Heart left ventricle (tissue), 16 donors: ENCODE results near the gene TMEM171. TPM values are rescaled to one million over a fixed set of nuclear protein-coding genes. Genes with fewer than 3 reads are reported as not detected.

Experiments
- ATAC-seq, 4 donors: fragments of 200-7000 bp; cut with Tn5 transposase; one replicate each; pipeline ENCODE4 v1.9.1; 2020 to 2022; ENCODE audit warnings: moderate library complexity in 4 of 4, mild to moderate bottlenecking in 3 of 4, moderate number of reproducible peaks in 1 of 4
- DNase-seq, 5 donors: peaks; one replicate each; pipeline ENCODE4 v3.0.0-alpha.2; 2020
- H3K27ac ChIP-seq, 12 donors: fragments of 200-600 bp; sonication (generic) in 4 of 12; one replicate each; pipeline versions ENCODE4 v1.5.0 to v1.8.0; 2016 to 2022; ENCODE audit warnings: mild to moderate bottlenecking in 2 of 12
- H3K27me3 ChIP-seq, 9 donors: fragments of 200-600 bp; sonication (generic) in 2 of 9; one replicate each; pipeline versions ENCODE4 v1.5.1 to v1.8.0; 2016 to 2022; ENCODE audit warnings: mild to moderate bottlenecking in 3 of 9
- H3K36me3 ChIP-seq, 9 donors: fragments of 200-600 bp; sonication (generic) in 2 of 9; one replicate each; pipeline versions ENCODE4 v1.5.0 to v1.8.0; 2018 to 2022; ENCODE audit warnings: mild to moderate bottlenecking in 2 of 9
- H3K4me1 ChIP-seq, 12 donors: fragments of 200-600 bp; sonication (generic) in 4 of 12; one replicate each; pipeline versions ENCODE4 v1.5.0 to v1.8.0; 2016 to 2022; ENCODE audit warnings: mild to moderate bottlenecking in 3 of 12
- H3K4me3 ChIP-seq, 12 donors: fragments of 200-600 bp; sonication (generic) in 4 of 12; one replicate each; pipeline versions ENCODE4 v1.5.0 to v1.8.0; 2017 to 2022; ENCODE audit warnings: mild to moderate bottlenecking in 9 of 12, moderate library complexity in 4 of 12
- H3K9me3 ChIP-seq, 12 donors: fragments of 200-600 bp; sonication (generic) in 4 of 12; one replicate each; pipeline versions ENCODE4 v1.5.0 to v1.8.0; 2016 to 2022; ENCODE audit warnings: mild to moderate bottlenecking in 1 of 12
- CTCF ChIP-seq, 12 donors: fragments of 200-600 bp; sonication (generic) in 4 of 12; IDR thresholded peaks; one replicate each; pipeline versions ENCODE4 v1.5.0 to v1.8.0; 2018 to 2022; ENCODE audit warnings: antibody characterized with exemption in 12 of 12, mild to moderate bottlenecking in 5 of 12
- POLR2A ChIP-seq, 2 donors: fragments of 450-650 bp; IDR thresholded peaks; one replicate each; pipeline ENCODE4 v1.6.1; 2017; ENCODE audit warnings: antibody characterized with exemption in 2 of 2, mild to moderate bottlenecking in 2 of 2, moderate library complexity in 2 of 2
- WGBS, 4 donors: extraction: QIAGEN DNeasy Blood & Tissue Kit in 2 of 4; methylation state at CpG; one replicate each; pipeline versions ENCODE4 v1.1.5 to v1.1.7; 2013 to 2018; 5-methylcytosine and 5-hydroxymethylcytosine counted together
- intact Hi-C, 10 donors: fragments of 100-400 bp; cut with DNase I; formaldehyde crosslinking; loops; one replicate each; pipeline versions ENCODE4 v1.11.1 to v1.14.2; 2022
- polyA plus RNA-seq, 2 donors: library from polyadenylated mRNA; stranded (reverse); fragments of 200-250 nt; gene quantifications; one replicate each; pipeline ENCODE4 v1.2.3, GENCODE V29; 2013
- total RNA-seq, 9 donors: library from RNA; depleted of rRNA in 2 of 9; stranded (reverse); fragments of >200 nt in 2 of 9; fragmentation: NEBNext Ultra II Directional in 3 of 9; extraction: Animal tissue kit (Norgen Biotek cat#: 25700) in 3 of 9; gene quantifications; one replicate each; pipeline versions ENCODE4 v1.1.0 to v1.2.4, GENCODE V29; 2016 to 2023
- donor health status: ischemic (EF 13 %, LVEDD 7.1; RV severe dilation, severe dysfunction).
- donor health status: healthy with polysubstance abuse.
- donor health status: DM: no; HTN: yes; CAD: no.
- donor health status: DM: no; HTN: no; CAD: no.
- donor health status: ischemic (EF 25% LVEDD 6.9; RV normal size, moderate dysfunction).
- donor health status: ischemic (EF 25% LVEDD 5.7; RV mildly dilated, moderate dysfunction).
- donor health status: healthy.
- donor health status: DM: yes; HTN: yes; CAD: no.
- donor health status: ischemic (EF 35%, LVEDD 5.7; RV mildly dilated, moderate dysfunction).
- donor health status: nonischemic (EF 11% LVEDD 7.7; RV severe dilation, severe dysfunction).
- donor health status: DM: yes; HTN: yes; CAD: no.
- donor health status: PGD.
- donor health status: ischemic (EF 29% LVEDD 5.4; RV normal size, mild dysfunction).
- donor health status: nonischemic (EF 23%, LVEDD 6.1; RV moderate dilation, normal function).

TMEM171 gene
- total and polyA plus RNA-seq, 11 donors = 0.27 TPM; not detected in 10

- Histone ChIP-seq H3K9me3 (no peaks in the 10 kb centered on the region), H3K27me3 (peaks cover 0 to 23% (median 7%) of the 10 kb centered on the region in 9 donors), H3K4me1 (peaks cover 0 to 3% (median 0%) of the 10 kb centered on the region in 12 donors), H3K4me3 (no peak overlapping the region), H3K27ac (no peak overlapping the region), H3K36me3 (no peaks in the 10 kb centered on the region)
- 79 to 84% (median 80%) methylated on average over 3 of the region's 3 CpGs for WGBS, 4 donors
- ATAC-seq (no peak), DNase-seq (no peak)
- TF ChIP-seq POLR2A (IDR thresholded peaks at IDR 0.05) = no peak
- no peak for TF ChIP-seq CTCF (IDR thresholded peaks at IDR 0.05)
- intact Hi-C loops = no loop called here
Observed at GRCh38 chr5:73131711-73132425, 11.5 kb downstream of the TMEM171 start.

- ATAC-seq (no peak), DNase-seq (no peak)
- Histone ChIP-seq H3K36me3 (no peaks in the 10 kb centered on the region), H3K4me3 (no peak overlapping the region), H3K9me3 (no peaks in the 10 kb centered on the region), H3K27me3 (peaks cover 0 to 32% (median 7%) of the 10 kb centered on the region in 9 donors), H3K27ac (no peak overlapping the region), H3K4me1 (peaks cover 0 to 3% (median 0%) of the 10 kb centered on the region in 12 donors)
- TF ChIP-seq CTCF (IDR thresholded peaks at IDR 0.05) (no peak), POLR2A (IDR thresholded peaks at IDR 0.05) (no peak)
- intact Hi-C loops = no loop called here
- 76 to 89% (median 84%) methylated on average over 2 of the region's 2 CpGs for WGBS, 4 donors
Observed at GRCh38 chr5:73132759-73133158, 12.4 kb downstream of the TMEM171 start.

- no peak for TF ChIP-seq POLR2A (IDR thresholded peaks at IDR 0.05)
- Histone ChIP-seq H3K27me3 (peaks cover 0 to 37% (median 7%) of the 10 kb centered on the region in 9 donors), H3K27ac (no peak overlapping the region), H3K4me3 (no peak overlapping the region), H3K36me3 (no peaks in the 10 kb centered on the region), H3K9me3 (no peaks in the 10 kb centered on the region), H3K4me1 (peaks cover 0 to 3% (median 0%) of the 10 kb centered on the region in 12 donors)
- no peak for ATAC-seq
- DNase-seq = no peak
- 88 to 94% (median 91%) methylated on average over 3 of the region's 3 CpGs for WGBS, 4 donors
- intact Hi-C loops = no loop called here
Observed at GRCh38 chr5:73135021-73135420, 14.6 kb downstream of the TMEM171 start.

- ATAC-seq = no peak
- no peak overlapping the region for H3K27ac ChIP-seq
- 61 to 71% (median 68%) methylated on average over 6 of the region's 6 CpGs for WGBS, 4 donors
- no peaks in the 10 kb centered on the region for H3K36me3 ChIP-seq
- DNase-seq = no peak
- H3K27me3 ChIP-seq = peaks cover 0 to 34% (median 7%) of the 10 kb centered on the region in 9 donors
- H3K9me3 ChIP-seq = no peaks in the 10 kb centered on the region
- TF ChIP-seq CTCF (IDR thresholded peaks at IDR 0.05) (no peak), POLR2A (IDR thresholded peaks at IDR 0.05) (no peak)
- intact Hi-C loops = no loop called here
- no peak overlapping the region for H3K4me3 ChIP-seq
- peaks cover 0 to 3% (median 0%) of the 10 kb centered on the region in 12 donors for H3K4me1 ChIP-seq
Observed at GRCh38 chr5:73135429-73136054, 15.2 kb downstream of the TMEM171 start.
